A549 (cell line): ENCODE measurements around the gene ERN1.

Experiments
- BCL3 ChIP-seq: fragments of >200 bp; sonication (Bioruptor Twin); formaldehyde crosslinking; IDR thresholded peaks from 3 replicates; pipeline ENCODE4 v1.6.1; 2016
- CEBPB ChIP-seq, 2 experiments: fragments of >200 bp in 1 of 2; sonication (Bioruptor Twin) in 1 of 2; formaldehyde crosslinking in 1 of 2; IDR thresholded peaks; 2 replicates each; pipeline ENCODE4 v1.6.1; 2012 to 2016
- POLR2A ChIP-seq: IDR thresholded peaks from 2 replicates; pipeline ENCODE4 v1.6.1; 2012; ENCODE audit warnings: mild to moderate bottlenecking, low read length
- SREBF2 ChIP-seq: fragments of 450-650 bp; IDR thresholded peaks from 2 replicates; pipeline ENCODE4 v1.6.1; 2014; ENCODE audit warnings: mild to moderate bottlenecking, moderate library complexity
- TF ChIP-seq, protein P1 (sequence below): fragments of >200 bp; sonication (Bioruptor Twin); formaldehyde crosslinking; IDR thresholded peaks from 3 replicates; pipeline ENCODE4 v1.5.1; 2016
- TF ChIP-seq, protein P2 (sequence below): fragments of 250-450 bp; sonication (Bioruptor Pico); IDR thresholded peaks from 2 replicates; pipeline ENCODE4 v1.5.0; 2021; ENCODE audit warnings: mild to moderate bottlenecking, moderate library complexity, borderline replicate concordance
- TF ChIP-seq, protein P3 (sequence below): IDR thresholded peaks from 2 replicates; pipeline ENCODE4 v1.6.1; 2012; ENCODE audit warnings: low read depth, borderline replicate concordance

DNA sequence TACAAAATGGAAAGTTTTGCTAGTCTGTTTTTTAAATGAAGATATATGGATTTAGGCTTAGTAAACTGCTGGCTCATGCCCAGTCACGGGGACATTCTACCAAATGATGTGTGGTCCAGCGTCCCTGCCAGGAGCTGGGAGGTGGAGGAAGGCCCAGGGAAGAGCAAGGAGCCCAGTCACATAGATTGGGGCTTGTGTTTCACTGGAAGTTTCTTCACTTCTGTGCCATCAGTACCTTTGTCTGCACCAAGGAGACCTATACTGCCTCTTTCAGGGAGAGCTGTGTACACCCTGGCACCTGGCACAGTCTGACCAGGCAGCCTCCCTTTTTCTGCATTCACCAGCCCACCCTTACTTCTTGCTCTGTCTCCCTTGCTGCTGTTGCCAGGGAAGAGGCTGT is 32.6 kb upstream of the ERN1 start:
- no peak for TF ChIP-seq CEBPB (IDR thresholded peaks at IDR 0.05)
- TF ChIP-seq, protein P1, sequence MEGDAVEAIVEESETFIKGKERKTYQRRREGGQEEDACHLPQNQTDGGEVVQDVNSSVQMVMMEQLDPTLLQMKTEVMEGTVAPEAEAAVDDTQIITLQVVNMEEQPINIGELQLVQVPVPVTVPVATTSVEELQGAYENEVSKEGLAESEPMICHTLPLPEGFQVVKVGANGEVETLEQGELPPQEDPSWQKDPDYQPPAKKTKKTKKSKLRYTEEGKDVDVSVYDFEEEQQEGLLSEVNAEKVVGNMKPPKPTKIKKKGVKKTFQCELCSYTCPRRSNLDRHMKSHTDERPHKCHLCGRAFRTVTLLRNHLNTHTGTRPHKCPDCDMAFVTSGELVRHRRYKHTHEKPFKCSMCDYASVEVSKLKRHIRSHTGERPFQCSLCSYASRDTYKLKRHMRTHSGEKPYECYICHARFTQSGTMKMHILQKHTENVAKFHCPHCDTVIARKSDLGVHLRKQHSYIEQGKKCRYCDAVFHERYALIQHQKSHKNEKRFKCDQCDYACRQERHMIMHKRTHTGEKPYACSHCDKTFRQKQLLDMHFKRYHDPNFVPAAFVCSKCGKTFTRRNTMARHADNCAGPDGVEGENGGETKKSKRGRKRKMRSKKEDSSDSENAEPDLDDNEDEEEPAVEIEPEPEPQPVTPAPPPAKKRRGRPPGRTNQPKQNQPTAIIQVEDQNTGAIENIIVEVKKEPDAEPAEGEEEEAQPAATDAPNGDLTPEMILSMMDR: no peak
- no peak for TF ChIP-seq SREBF2
- TF ChIP-seq BCL3: no peak
- no peak for TF ChIP-seq POLR2A
- TF ChIP-seq, protein P2, sequence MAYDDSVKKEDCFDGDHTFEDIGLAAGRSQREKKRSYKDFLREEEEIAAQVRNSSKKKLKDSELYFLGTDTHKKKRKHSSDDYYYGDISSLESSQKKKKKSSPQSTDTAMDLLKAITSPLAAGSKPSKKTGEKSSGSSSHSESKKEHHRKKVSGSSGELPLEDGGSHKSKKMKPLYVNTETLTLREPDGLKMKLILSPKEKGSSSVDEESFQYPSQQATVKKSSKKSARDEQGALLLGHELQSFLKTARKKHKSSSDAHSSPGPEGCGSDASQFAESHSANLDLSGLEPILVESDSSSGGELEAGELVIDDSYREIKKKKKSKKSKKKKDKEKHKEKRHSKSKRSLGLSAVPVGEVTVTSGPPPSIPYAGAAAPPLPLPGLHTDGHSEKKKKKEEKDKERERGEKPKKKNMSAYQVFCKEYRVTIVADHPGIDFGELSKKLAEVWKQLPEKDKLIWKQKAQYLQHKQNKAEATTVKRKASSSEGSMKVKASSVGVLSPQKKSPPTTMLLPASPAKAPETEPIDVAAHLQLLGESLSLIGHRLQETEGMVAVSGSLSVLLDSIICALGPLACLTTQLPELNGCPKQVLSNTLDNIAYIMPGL (CRISPR knock-in tag): no peak
- TF ChIP-seq, protein P3, sequence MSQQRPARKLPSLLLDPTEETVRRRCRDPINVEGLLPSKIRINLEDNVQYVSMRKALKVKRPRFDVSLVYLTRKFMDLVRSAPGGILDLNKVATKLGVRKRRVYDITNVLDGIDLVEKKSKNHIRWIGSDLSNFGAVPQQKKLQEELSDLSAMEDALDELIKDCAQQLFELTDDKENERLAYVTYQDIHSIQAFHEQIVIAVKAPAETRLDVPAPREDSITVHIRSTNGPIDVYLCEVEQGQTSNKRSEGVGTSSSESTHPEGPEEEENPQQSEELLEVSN: no peak
